Activated T-helper 2 cell treated with anti-CD3 and anti-CD28 coated beads, Interferon-gamma antibody, Interleukin-2, Interleukin-4, amounts not matched to agents 10 μg/mL and 5 μg/mL and 100 μg/mL, durations not matched to agents 14 hours and 24 hours and 36 hours (primary cell): Measurements from ENCODE around the gene GOLGA7B. TPM values are rescaled to one million over a fixed set of nuclear protein-coding genes. Genes with fewer than 3 reads are reported as not detected.
"Not testable (repeated sequence)": the region's sequence is repeated elsewhere in the genome, so short reads cannot be mapped to it uniquely, and the experiment has no call there.

Experiments used
- DNase-seq: peaks from one replicate; pipeline ENCODE4 v3.0.0; 2021; ENCODE audit warnings: low spot score
- H3K27ac Mint-ChIP-seq: one replicate; pipeline ENCODE4 v1.8.0; 2021; ENCODE audit warnings: mixed read lengths
- H3K27me3 Mint-ChIP-seq: one replicate; pipeline ENCODE4 v1.8.0; 2021; ENCODE audit warnings: low read depth, mixed read lengths
- H3K36me3 Mint-ChIP-seq: one replicate; pipeline ENCODE4 v1.8.0; 2021; ENCODE audit warnings: low read depth, mixed read lengths
- H3K4me1 Mint-ChIP-seq: one replicate; pipeline ENCODE4 v1.8.0; 2021; ENCODE audit warnings: low read depth, mixed read lengths
- H3K4me3 Mint-ChIP-seq: one replicate; pipeline ENCODE4 v1.8.0; 2021; ENCODE audit warnings: low read depth, mild to moderate bottlenecking, moderate library complexity, mixed read lengths
- H3K9me3 Mint-ChIP-seq: one replicate; pipeline ENCODE4 v1.8.0; 2021; ENCODE audit warnings: mixed read lengths
- intact Hi-C: fragments of 100-400 bp; cut with micrococcal nuclease; formaldehyde crosslinking; loops from one replicate; pipeline ENCODE4 v1.15.1; 2023
- total RNA-seq: library from RNA; stranded (reverse); gene quantifications from 2 replicates; pipeline ENCODE4 v1.2.3, GENCODE V29; 2022

GOLGA7B gene
- total RNA-seq, 1 donor from 2014 or later, result 0.62 TPM

- intact Hi-C loops, result no loop called here
- DNase-seq, result no peak
- H3K27ac Mint-ChIP-seq, result no peak overlapping the region
- no peak overlapping the region for H3K4me3 Mint-ChIP-seq
- no peaks in the 10 kb centered on the region for H3K9me3 Mint-ChIP-seq
- H3K36me3 Mint-ChIP-seq, result no peaks in the 10 kb centered on the region
- H3K27me3 Mint-ChIP-seq, result peaks cover 4% of the 10 kb centered on the region
- H3K4me1 Mint-ChIP-seq, result no peaks in the 10 kb centered on the region
Observed at GRCh38 chr10:97821308-97822038, 28.2 kb upstream of the GOLGA7B start.

DNA sequence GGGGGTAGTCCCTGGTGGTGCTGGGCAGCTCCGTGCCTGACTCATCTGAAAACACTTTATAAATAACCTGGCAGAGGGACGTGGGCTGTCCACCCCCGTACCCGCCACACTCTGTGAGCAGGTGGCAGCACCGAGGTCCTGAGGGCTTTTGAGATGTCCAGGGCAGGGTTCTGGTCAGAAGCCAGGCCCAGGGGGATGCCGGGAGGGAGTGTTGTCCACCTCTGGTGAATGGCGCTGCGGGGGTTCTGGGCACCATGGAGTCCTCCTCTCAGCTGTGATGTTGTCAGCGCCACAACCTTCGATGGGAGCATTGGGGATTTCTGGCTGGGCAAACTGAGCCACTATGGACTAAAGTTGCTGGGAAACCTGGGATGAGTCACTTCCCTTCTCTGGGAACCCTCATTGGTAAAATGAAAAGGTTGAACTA is 27.4 kb upstream of the GOLGA7B start:
- DNase-seq, result no peak
- intact Hi-C loops, result no loop called here
- H3K27ac Mint-ChIP-seq, result no peak overlapping the region
- no peaks in the 10 kb centered on the region for H3K9me3 Mint-ChIP-seq
- H3K27me3 Mint-ChIP-seq, result peaks cover 4% of the 10 kb centered on the region
- no peaks in the 10 kb centered on the region for H3K36me3 Mint-ChIP-seq
- H3K4me1 Mint-ChIP-seq, result no peaks in the 10 kb centered on the region
- H3K4me3 Mint-ChIP-seq, result no peak overlapping the region

- intact Hi-C loops, result no loop called here
- no peaks in the 10 kb centered on the region for H3K27me3 Mint-ChIP-seq
- no peak overlapping the region for H3K27ac Mint-ChIP-seq
- H3K4me1 Mint-ChIP-seq, result peaks cover 3% of the 10 kb centered on the region
- DNase-seq, result no peak
- no peak overlapping the region for H3K4me3 Mint-ChIP-seq
- no peaks in the 10 kb centered on the region for H3K9me3 Mint-ChIP-seq
- no peaks in the 10 kb centered on the region for H3K36me3 Mint-ChIP-seq
Observed at GRCh38 chr10:97823734-97824133, 25.9 kb upstream of the GOLGA7B start.

DNA sequence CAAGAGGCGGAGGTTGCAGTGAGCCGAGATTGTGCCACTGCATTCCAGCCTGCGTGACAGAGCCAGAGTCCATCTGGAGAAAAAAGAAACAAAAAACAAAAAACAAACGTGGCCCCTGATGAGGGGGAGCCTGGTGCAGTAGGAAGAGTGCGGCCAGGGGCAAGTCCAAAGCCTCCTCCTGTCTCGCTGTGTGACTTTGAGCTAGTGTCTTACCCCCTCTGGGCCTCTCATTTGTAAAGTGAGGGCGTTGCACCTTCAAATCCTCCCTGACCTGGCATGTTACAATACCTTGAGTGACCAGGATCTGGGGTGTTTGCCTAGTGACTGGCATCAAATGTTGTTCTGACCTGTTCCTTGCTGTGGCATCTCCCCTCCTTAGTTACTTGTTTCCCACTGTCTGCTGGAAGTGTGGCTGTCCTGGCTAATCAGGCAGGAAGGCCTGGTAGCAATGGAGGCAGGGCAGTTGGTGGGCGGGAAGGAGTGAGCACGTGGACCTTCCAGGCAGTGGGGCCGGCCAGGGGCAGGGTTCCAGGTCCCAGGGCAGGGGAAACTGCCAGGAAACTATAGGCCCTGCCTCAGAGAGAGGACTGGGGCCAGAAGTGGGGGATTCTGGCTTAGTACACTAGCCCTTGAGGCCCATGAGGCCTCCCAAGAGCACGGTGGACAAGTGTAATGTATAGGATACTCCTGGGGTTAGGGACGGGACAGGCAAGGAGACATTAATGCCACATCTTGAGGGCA is 24.5 kb upstream of the GOLGA7B start:
- no peaks in the 10 kb centered on the region for H3K9me3 Mint-ChIP-seq
- intact Hi-C loops, result no loop called here
- no peak overlapping the region for H3K27ac Mint-ChIP-seq
- peaks cover 10% of the 10 kb centered on the region for H3K4me1 Mint-ChIP-seq
- H3K4me3 Mint-ChIP-seq, result no peak overlapping the region
- H3K36me3 Mint-ChIP-seq, result no peaks in the 10 kb centered on the region
- H3K27me3 Mint-ChIP-seq, result no peaks in the 10 kb centered on the region
- no peak for DNase-seq

DNA sequence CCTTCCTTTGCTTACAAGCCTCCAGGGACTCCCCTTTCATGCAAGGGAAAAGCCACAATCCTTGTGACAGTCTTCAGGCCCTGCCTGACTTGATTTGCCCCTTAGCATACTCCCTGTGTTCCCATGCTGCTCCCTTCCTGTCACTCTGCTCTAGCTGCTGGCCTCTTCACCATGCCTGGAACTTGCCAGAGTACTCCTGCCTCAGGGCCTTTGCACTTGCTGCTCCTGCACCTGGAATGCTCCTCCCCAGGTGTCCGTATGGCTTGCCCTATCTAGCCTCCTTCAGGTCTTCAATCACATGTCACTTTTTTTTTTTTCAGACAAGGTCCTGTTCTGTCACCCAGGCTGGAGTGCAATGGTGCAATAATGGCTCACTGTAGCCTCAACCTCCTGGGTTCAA is 22.8 kb upstream of the GOLGA7B start:
- Mint-ChIP-seq H3K36me3 (no peaks in the 10 kb centered on the region), H3K27me3 (no peaks in the 10 kb centered on the region), H3K9me3 (no peaks in the 10 kb centered on the region), H3K27ac (no peak overlapping the region), H3K4me1 (peaks cover 10% of the 10 kb centered on the region), H3K4me3 (no peak overlapping the region)
- no peak for DNase-seq
- intact Hi-C loops, result no loop called here

GRCh38 chr10:97827702-97828291 is 21.8 kb upstream of the GOLGA7B start:
- intact Hi-C loops, result no loop called here
- Mint-ChIP-seq H3K9me3 (no peaks in the 10 kb centered on the region), H3K4me1 (peaks cover 10% of the 10 kb centered on the region), H3K4me3 (no peak overlapping the region), H3K27ac (no peak overlapping the region), H3K36me3 (no peaks in the 10 kb centered on the region), H3K27me3 (peaks cover 2% of the 10 kb centered on the region)
- no peak for DNase-seq

- Mint-ChIP-seq H3K36me3 (no peaks in the 10 kb centered on the region), H3K27me3 (peaks cover 2% of the 10 kb centered on the region), H3K4me1 (peaks cover 10% of the 10 kb centered on the region), H3K9me3 (no peaks in the 10 kb centered on the region), H3K4me3 (no peak overlapping the region), H3K27ac (no peak overlapping the region)
- intact Hi-C loops, result no loop called here
- DNase-seq, result no peak
Observed at GRCh38 chr10:97828721-97829120, 20.9 kb upstream of the GOLGA7B start.

DNA sequence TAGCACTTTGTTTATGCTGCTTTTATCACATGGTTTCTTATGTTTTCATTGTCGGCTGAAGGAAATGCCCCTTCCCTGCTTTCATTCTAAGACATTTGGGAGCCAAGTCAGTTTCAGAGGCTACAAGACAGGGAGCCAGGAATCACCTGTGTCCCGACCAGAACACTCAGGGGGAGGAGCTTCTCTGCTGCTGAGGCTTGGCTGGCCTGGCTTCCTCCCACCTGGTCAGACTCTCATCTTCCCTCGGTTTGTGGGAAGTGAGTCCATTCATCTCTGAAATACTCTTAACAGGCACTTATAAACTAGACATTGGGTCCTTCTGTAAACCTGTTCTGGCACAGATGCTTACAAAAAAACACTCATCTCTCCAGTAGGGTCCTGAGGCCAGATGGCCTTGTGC is 19.6 kb upstream of the GOLGA7B start:
- DNase-seq, result no peak
- Mint-ChIP-seq H3K27me3 (peaks cover 5% of the 10 kb centered on the region), H3K4me1 (peaks cover 10% of the 10 kb centered on the region), H3K4me3 (no peak overlapping the region), H3K27ac (no peak overlapping the region), H3K36me3 (no peaks in the 10 kb centered on the region), H3K9me3 (no peaks in the 10 kb centered on the region)
- intact Hi-C loops, result no loop called here

DNA sequence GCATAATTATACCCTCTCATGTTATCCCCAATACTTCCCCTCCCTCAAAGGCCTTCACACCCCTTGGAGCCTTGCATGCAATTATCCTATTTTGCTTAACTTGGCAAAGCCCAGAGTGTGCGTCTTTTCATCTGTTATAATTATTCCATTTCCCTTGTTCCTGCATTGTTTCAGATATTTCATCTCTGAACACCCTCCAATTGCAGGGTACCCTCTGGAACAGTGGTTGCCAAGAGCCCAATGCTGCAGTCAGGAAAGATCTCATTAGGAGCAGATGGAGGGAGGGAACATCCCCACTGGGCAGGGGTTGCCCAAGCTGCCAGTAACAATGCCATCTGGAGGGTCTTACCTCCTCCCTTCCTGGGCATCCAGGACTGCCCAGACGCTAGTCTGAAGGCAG is 18.4 kb upstream of the GOLGA7B start:
- no peak overlapping the region for H3K4me3 Mint-ChIP-seq
- no peaks in the 10 kb centered on the region for H3K9me3 Mint-ChIP-seq
- DNase-seq, result no peak
- peaks cover 5% of the 10 kb centered on the region for H3K27me3 Mint-ChIP-seq
- no peaks in the 10 kb centered on the region for H3K36me3 Mint-ChIP-seq
- intact Hi-C loops, result no loop called here
- H3K27ac Mint-ChIP-seq, result no peak overlapping the region
- peaks cover 10% of the 10 kb centered on the region for H3K4me1 Mint-ChIP-seq

GRCh38 chr10:97836446-97836845 is 13.2 kb upstream of the GOLGA7B start:
- peaks cover 8% of the 10 kb centered on the region for H3K4me1 Mint-ChIP-seq

GRCh38 chr10:97838091-97838490 is 11.6 kb upstream of the GOLGA7B start:
- H3K27me3 Mint-ChIP-seq, result peaks cover 7% of the 10 kb centered on the region
- intact Hi-C loops, result no loop called here
- H3K9me3 Mint-ChIP-seq, result peaks cover 4% of the 10 kb centered on the region
- no peak overlapping the region for H3K4me3 Mint-ChIP-seq
- DNase-seq, result no peak
- H3K27ac Mint-ChIP-seq, result no peak overlapping the region
- peaks cover 11% of the 10 kb centered on the region for H3K4me1 Mint-ChIP-seq
- H3K36me3 Mint-ChIP-seq, result no peaks in the 10 kb centered on the region

More at GRCh38 chr10:97836446-97836845, 13.2 kb upstream of the GOLGA7B start:
- peaks cover 5% of the 10 kb centered on the region for H3K27me3 Mint-ChIP-seq
- H3K27ac Mint-ChIP-seq, result no peak overlapping the region
- H3K4me3 Mint-ChIP-seq, result no peak overlapping the region
- DNase-seq, result no peak
- H3K36me3 Mint-ChIP-seq, result no peaks in the 10 kb centered on the region
- intact Hi-C loops, result no loop called here
- peaks cover 4% of the 10 kb centered on the region for H3K9me3 Mint-ChIP-seq

- H3K9me3 Mint-ChIP-seq, DNase-seq, H3K36me3 Mint-ChIP-seq, intact Hi-C loops, H3K4me3 Mint-ChIP-seq, H3K27ac Mint-ChIP-seq, H3K27me3 Mint-ChIP-seq: not testable (repeated sequence)
- peaks cover 11% of the 10 kb centered on the region for H3K4me1 Mint-ChIP-seq
Observed at GRCh38 chr10:97841166-97841565, 8.5 kb upstream of the GOLGA7B start.

- H3K27me3 Mint-ChIP-seq, H3K36me3 Mint-ChIP-seq, H3K4me3 Mint-ChIP-seq: not testable (repeated sequence)
Observed at GRCh38 chr10:97842114-97842513, 7.5 kb upstream of the GOLGA7B start.

More at GRCh38 chr10:97842114-97842513, 7.5 kb upstream of the GOLGA7B start:
- intact Hi-C loops, H3K27ac Mint-ChIP-seq, DNase-seq, H3K9me3 Mint-ChIP-seq: not testable (repeated sequence)
- H3K4me1 Mint-ChIP-seq, result peaks cover 11% of the 10 kb centered on the region
